IPS DF 4.7 (cell line): Measurements from ENCODE around the gene AKAP13.
"Not testable (repeated sequence)": the region's sequence is repeated elsewhere in the genome, so short reads cannot be mapped to it uniquely, and the experiment has no call there.

Experiments
- DNase-seq: peaks from one replicate; pipeline ENCODE4 v3.0.0-alpha.2; 2013; ENCODE audit warnings: low spot score; ENCODE audit errors: extremely low read depth

AKAP13 gene

GRCh38 chr15:85535533-85536330 is 155.3 kb downstream of the AKAP13 start:
- not testable (repeated sequence) for DNase-seq

DNA sequence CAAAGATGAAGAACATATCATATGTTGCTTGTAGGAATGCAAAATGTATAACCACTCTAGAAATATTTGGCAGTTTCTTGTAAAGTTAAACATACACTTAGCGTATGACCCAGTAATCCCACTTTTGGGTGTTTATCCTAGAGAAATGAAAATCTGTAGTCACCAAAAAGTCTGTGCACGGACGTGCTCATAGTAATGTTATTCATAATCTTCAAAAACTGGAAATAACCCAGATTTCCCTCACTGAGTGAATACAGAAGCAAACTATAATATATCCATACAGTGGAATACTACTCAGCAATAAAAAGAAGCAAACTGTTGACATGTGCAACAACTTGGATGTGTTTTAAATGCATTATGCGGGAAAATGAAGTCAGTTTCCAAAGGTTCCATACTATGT is 155.9 kb downstream of the AKAP13 start:
- no peak for DNase-seq

DNA sequence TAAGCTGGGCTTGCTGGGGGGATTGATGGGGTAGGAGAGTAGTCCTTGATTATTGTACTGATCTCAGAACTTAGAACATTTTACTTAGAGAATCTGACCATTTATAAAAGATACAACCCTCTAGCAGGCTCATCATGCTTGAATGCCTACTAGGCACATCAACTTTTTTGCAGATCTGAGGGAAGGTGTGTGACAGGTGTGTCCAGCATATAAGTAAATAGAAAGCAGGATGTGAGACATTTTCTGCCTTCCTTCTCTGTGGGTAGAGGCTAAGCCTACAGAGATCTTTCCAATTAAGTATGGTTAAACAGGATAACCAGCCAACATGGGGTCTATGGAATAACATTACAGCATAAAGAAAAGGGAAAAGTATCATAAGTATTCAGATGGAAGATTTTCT is 159.1 kb downstream of the AKAP13 start:
- no peak for DNase-seq

DNA sequence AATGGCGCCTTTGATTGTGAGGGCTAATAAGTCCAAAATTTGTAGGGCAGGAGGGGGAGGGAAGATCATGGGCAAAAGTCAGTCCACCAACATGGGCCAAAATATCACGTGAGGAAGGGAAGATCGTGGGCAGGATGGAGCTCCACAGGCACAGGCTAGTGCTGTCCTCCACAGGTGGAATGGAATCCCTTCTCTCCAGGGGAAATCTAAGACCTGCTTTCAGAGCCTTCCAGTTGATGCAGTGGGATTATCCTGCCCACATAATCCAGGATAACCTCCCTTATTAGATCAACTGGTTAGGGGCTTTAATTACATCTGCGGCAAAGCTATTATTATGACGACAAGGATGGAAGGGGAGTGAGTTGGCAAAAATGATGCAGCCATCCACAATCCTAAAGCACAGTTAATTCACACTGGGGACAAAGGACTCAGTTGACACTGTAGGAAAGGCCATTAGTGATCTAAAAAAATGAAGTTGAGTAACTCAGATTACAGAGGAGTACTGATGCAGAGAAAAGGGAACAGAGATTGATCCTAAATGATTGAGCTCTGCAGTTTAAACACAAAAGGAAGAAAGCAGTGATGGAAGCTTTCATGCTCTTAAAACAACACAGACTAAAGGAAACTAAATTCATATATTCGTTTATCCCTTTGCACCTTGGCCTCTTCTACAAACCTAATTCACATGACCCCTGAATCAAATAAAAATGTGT is 159.8 kb downstream of the AKAP13 start:
- DNase-seq = no peak

DNA sequence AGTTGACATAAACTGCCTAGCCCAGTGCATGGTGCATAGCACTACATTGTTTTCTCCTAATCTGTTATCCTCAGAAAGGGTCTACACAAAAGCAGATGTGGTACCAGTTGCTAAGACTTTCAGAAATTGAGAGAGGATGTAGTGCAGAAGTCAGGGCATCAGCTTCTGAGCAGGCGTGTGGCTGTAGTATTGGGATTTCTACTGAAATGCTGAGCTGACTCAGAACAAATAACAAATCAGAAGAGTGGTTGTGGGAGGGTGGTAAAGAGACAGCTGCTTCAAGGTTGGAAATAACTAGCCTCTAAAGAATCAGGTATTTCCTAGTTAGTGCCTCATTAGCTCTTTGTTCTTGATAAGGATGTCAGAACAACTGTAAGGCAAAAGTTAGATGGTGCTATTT is 161.3 kb downstream of the AKAP13 start:
- DNase-seq = no peak

- DNase-seq = no peak
These were observed 162.1 kb downstream of the AKAP13 start for GRCh38 chr15:85542488-85542887.

- no peak for DNase-seq
These were observed 162.5 kb downstream of the AKAP13 start for GRCh38 chr15:85542895-85543331.

- peak; percentile 7 for DNase-seq
These were observed 163.3 kb downstream of the AKAP13 start for GRCh38 chr15:85543741-85544155.

GRCh38 chr15:85545185-85545584 is 164.8 kb downstream of the AKAP13 start:
- DNase-seq = no peak

GRCh38 chr15:85545752-85546151 is 165.3 kb downstream of the AKAP13 start:
- no peak for DNase-seq

- DNase-seq = no peak
These were observed 167.0 kb downstream of the AKAP13 start for GRCh38 chr15:85547386-85547785.

GRCh38 chr15:85550283-85550682 is 169.9 kb downstream of the AKAP13 start:
- no peak for DNase-seq

- DNase-seq = no peak
These were observed 170.9 kb downstream of the AKAP13 start for GRCh38 chr15:85551221-85551832.

DNA sequence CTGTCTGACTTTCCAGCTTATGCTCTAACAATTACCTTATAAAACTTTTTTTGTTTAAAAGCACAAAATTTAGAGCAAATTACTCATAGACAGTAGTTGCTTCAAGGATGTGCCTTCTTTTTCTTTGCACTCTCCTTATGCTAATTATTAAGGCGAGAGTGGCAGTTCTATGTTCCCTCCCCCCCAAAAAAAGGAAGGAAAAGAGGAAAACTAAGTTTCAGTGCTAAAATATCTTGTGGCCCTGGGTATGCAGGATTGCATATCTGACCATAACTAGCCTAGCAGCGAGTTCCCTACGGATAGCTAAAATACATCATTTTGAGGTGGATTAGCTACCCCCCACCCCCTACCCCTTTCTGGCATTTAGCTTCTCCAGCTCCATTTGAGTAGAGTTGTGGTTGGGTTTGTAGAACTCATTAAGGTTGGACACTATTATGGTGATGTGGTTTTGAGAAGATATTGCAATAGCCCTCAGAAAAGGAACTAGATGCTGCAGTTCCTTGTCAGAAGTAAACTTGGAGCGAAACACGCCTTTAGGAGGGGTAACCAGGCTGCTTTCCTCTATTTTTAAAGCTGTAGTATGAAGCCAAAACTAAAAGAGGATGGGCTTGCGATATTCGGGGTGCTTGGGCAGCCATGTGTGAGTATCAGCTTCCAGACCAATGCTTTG is 174.6 kb downstream of the AKAP13 start:
- DNase-seq = no peak

DNA sequence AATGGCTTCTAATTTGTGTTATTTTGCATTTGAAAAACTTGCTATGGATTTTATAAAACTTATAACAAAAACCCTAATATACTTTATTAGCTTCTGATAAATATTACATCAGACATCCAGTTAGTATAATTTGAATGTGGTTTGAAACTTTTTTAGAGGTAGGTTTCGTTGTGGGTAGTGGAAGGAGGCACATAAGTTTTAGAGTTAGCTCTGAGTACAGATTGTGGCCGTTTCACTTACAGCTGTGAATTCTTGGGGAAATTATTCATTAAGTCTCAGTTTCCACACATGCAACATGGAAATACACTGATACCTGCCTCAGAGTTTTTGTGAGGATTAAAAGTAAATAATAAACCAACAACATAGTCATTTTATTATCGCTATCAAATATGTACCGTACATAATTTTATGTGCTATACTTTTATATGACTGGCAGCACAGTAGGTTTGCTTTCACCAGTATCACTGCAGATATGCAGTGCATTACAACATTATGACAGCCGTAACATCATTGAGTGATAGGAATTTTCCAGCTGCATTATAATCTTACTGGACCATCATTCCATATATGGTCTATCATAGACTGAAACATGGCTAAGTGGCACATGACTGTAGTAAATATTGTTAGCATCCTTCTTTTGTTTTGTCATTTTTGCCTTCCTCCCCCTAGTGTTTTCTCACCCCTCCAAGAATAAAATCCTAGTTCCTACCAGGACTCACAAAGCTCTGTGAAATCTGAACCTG is 175.6 kb downstream of the AKAP13 start:
- no peak for DNase-seq

- DNase-seq = no peak
These were observed 176.2 kb downstream of the AKAP13 start for GRCh38 chr15:85556618-85556895.

DNA sequence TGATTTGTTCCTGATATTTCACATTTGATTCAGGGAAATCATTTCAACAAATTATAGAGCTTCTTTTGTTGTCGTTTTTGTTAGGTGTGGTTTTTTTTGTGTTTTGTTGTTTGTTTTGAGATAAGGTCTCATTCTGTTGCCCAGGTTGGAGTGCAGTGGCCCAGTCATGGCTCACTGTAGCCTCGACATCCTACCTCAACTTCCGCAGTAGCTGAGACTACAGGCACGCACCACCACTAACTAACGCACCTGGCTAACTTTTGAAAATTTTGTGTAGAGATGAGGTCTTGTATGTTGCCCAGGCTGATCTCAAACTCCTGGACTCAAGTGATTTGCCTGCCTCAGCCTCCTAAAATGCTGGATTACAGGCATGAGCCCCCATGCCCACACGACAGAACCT is 177.0 kb downstream of the AKAP13 start:
- DNase-seq = no peak

- no peak for DNase-seq
These were observed 178.4 kb downstream of the AKAP13 start for GRCh38 chr15:85558848-85559247.

DNA sequence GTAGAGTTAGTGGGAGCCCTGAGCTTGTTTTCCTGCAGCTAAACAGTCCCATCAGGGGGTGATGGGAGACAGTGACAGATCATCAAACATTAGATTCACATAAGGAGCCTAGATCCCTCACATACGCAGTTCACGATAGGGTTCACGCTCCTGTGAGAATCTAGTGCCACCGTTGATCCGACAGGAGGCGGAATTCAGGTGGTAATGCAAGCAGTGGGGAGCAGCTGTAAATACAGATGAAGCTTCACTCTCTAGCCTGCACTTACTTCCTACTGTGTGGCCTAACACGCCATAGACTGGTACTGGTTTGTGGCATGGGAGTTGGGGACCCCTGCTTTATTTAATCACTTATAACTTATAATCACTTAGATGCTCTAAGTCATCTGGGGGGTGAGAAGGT is 179.1 kb downstream of the AKAP13 start:
- DNase-seq = no peak

DNA sequence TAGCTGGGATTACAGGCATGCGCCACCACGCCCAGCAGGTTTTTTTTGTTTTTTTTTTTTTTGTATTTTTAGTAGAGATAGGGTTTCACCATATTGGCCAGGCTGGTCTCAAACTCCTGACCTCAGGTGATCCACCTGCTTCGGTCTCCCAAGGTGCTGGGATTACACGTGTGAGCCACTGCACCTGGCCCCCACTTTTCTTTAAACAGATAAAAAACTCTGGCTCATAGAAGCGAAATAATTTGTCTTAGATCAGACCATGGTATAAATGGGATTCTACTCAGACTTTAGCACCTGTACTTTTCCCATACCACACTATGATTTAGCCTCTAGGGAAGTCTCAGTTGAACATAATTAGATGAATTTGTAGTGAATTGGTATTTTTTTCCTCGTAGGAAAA is 182.4 kb downstream of the AKAP13 start:
- no peak for DNase-seq

GRCh38 chr15:85563328-85563727 is 182.9 kb downstream of the AKAP13 start:
- no peak for DNase-seq
